ENCODE data around the gene PACRG.

DNA sequence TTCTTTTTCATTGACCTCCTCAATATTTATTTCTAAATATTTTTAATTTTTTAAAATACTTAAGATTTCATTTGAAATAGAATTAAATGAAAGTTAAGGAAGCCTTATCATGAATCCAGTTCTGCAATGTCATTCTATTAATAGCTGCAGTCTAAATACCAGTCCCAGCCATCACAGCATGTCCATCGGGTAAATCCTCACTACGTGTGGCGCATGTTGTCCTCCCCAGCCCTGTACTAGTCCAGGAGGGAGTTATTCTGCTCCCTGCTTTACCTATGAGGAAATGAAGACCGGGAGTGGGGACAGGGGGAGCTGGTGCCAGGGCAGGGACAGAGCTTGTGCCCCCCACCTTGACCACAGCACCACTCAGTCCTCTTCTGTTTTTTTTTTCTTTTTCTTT is 561.7 kb downstream of the PACRG start:
- TF ChIP-seq POLR2A (IDR thresholded peaks at IDR 0.05): no peak
- TF ChIP-seq, protein P1, sequence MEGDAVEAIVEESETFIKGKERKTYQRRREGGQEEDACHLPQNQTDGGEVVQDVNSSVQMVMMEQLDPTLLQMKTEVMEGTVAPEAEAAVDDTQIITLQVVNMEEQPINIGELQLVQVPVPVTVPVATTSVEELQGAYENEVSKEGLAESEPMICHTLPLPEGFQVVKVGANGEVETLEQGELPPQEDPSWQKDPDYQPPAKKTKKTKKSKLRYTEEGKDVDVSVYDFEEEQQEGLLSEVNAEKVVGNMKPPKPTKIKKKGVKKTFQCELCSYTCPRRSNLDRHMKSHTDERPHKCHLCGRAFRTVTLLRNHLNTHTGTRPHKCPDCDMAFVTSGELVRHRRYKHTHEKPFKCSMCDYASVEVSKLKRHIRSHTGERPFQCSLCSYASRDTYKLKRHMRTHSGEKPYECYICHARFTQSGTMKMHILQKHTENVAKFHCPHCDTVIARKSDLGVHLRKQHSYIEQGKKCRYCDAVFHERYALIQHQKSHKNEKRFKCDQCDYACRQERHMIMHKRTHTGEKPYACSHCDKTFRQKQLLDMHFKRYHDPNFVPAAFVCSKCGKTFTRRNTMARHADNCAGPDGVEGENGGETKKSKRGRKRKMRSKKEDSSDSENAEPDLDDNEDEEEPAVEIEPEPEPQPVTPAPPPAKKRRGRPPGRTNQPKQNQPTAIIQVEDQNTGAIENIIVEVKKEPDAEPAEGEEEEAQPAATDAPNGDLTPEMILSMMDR (IDR thresholded peaks at IDR 0.05): no peak
